ENCODE results near the gene JAM3.

Gene JAM3

GRCh38 chr11:134145715-134146114 lies 76.8 kb downstream of the JAM3 start:
- no peak for DNase-seq (ENCODE audit: low read depth)

- no peak for DNase-seq (ENCODE audit: low read depth)
Measured at GRCh38 chr11:134146598-134146997, 77.7 kb downstream of the JAM3 start.

- no peak for DNase-seq (ENCODE audit: low read depth)
Measured at GRCh38 chr11:134149371-134149770, 80.5 kb downstream of the JAM3 start.

- DNase-seq (ENCODE audit: low read depth): no peak
Measured at GRCh38 chr11:134150195-134150903, 81.5 kb downstream of the JAM3 start.

- DNase-seq (ENCODE audit: low read depth): no peak
Measured at GRCh38 chr11:134151083-134151747, 82.3 kb downstream of the JAM3 start.

- DNase-seq (ENCODE audit: low read depth): no peak
Measured at GRCh38 chr11:134152696-134153095, 83.8 kb downstream of the JAM3 start.

- DNase-seq (ENCODE audit: low read depth): no peak
Measured at GRCh38 chr11:134153147-134153905, 84.5 kb downstream of the JAM3 start.

- DNase-seq (ENCODE audit: low read depth): no peak
Measured at GRCh38 chr11:134154441-134154840, 85.6 kb downstream of the JAM3 start.

GRCh38 chr11:134155456-134155855 lies 86.6 kb downstream of the JAM3 start:
- DNase-seq (ENCODE audit: low read depth): no peak

- DNase-seq (ENCODE audit: low read depth): no peak
Measured at GRCh38 chr11:134155946-134156865, 87.3 kb downstream of the JAM3 start.

- DNase-seq (ENCODE audit: low read depth): no peak
Measured at GRCh38 chr11:134157451-134157850, 88.6 kb downstream of the JAM3 start.

- DNase-seq (ENCODE audit: low read depth): no peak
Measured at GRCh38 chr11:134158023-134158422, 89.2 kb downstream of the JAM3 start.

GRCh38 chr11:134159652-134160051 lies 90.8 kb downstream of the JAM3 start:
- no peak for DNase-seq (ENCODE audit: low read depth)

GRCh38 chr11:134164490-134165370 lies 95.9 kb downstream of the JAM3 start:
- no peak for DNase-seq (ENCODE audit: low read depth)

- DNase-seq (ENCODE audit: low read depth): no peak
Measured at GRCh38 chr11:134170177-134170918, 101.5 kb downstream of the JAM3 start.

GRCh38 chr11:134170919-134171281 lies 102.0 kb downstream of the JAM3 start:
- peak; percentile 10 for DNase-seq (ENCODE audit: low read depth)

- DNase-seq (ENCODE audit: low read depth): no peak
Measured at GRCh38 chr11:134171951-134172350, 103.1 kb downstream of the JAM3 start.

GRCh38 chr11:134173296-134173695 lies 104.4 kb downstream of the JAM3 start:
- DNase-seq (ENCODE audit: low read depth): no peak

- DNase-seq (ENCODE audit: low read depth): no peak
Measured at GRCh38 chr11:134176284-134176683, 107.4 kb downstream of the JAM3 start.

GRCh38 chr11:134178032-134178674 lies 109.3 kb downstream of the JAM3 start:
- DNase-seq (ENCODE audit: low read depth): no peak

Data from non-pigmented ciliary epithelial cell (primary cell).